Upper lobe of left lung (tissue), 6 donors: ENCODE data around the gene PLPP7. TPM values are rescaled to one million over a fixed set of nuclear protein-coding genes. Genes with fewer than 3 reads are reported as not detected.
"Not testable (repeated sequence)": the region's sequence is repeated elsewhere in the genome, so short reads cannot be mapped to it uniquely, and the experiment has no call there.

Experiments
- ATAC-seq, 2 donors: fragments of 200-7000 bp; cut with Tn5 transposase; one replicate each; pipeline ENCODE4 v1.9.1; 2022; ENCODE audit warnings: mild to moderate bottlenecking in 2 of 2, moderate library complexity in 2 of 2; ENCODE audit not compliant: low FRiP score in 2 of 2
- DNase-seq, 2 donors: peaks; one replicate each; pipeline ENCODE4 v3.0.0-alpha.2; 2019 to 2020
- H3K27ac ChIP-seq, 4 donors: fragments of 200-600 bp; sonication (generic); one replicate each; pipeline ENCODE4 v1.5.1; 2016 to 2019
- H3K27me3 ChIP-seq, 4 donors: fragments of 200-600 bp; sonication (generic); one replicate each; pipeline ENCODE4 v1.5.1; 2017 to 2019
- H3K36me3 ChIP-seq, 4 donors: fragments of 200-600 bp; sonication (generic); one replicate each; pipeline ENCODE4 v1.5.1; 2016 to 2019
- H3K4me1 ChIP-seq, 4 donors: fragments of 200-600 bp; sonication (generic); one replicate each; pipeline ENCODE4 v1.5.1; 2018 to 2019
- H3K4me3 ChIP-seq, 4 donors: fragments of 200-600 bp; sonication (generic); one replicate each; pipeline ENCODE4 v1.5.1; 2017 to 2019; ENCODE audit warnings: mild to moderate bottlenecking in 2 of 4, moderate library complexity in 1 of 4
- H3K9me3 ChIP-seq, 4 donors: fragments of 200-600 bp; sonication (generic); one replicate each; pipeline ENCODE4 v1.5.1; 2018 to 2019
- EP300 ChIP-seq, 4 donors: sonication (generic); formaldehyde crosslinking; IDR thresholded peaks; one replicate each; pipeline ENCODE4 v1.5.1; 2017; ENCODE audit warnings: antibody characterized with exemption in 4 of 4, control low read depth in 2 of 4
- POLR2A ChIP-seq, 4 donors: fragments of 450-650 bp; IDR thresholded peaks; one replicate each; pipeline ENCODE4 v1.5.1; 2016 to 2017; ENCODE audit warnings: antibody characterized with exemption in 4 of 4, mild to moderate bottlenecking in 2 of 4
- POLR2AphosphoS5 ChIP-seq, 2 donors: sonication (generic); formaldehyde crosslinking; IDR thresholded peaks; one replicate each; pipeline ENCODE4 v1.5.1; 2017; ENCODE audit warnings: antibody characterized with exemption in 2 of 2
- WGBS, 2 donors: methylation state at CpG; one replicate each; pipeline ENCODE4 v1.1.5; 2017 to 2018; 5-methylcytosine and 5-hydroxymethylcytosine counted together
- total RNA-seq, 6 donors: library from RNA; depleted of rRNA in 4 of 6; stranded (reverse); fragments of >200 nt in 4 of 6; gene quantifications; one replicate each; pipeline versions ENCODE4 v1.1.0 to v1.2.1, GENCODE V29; 2016 to 2021
- TF ChIP-seq, protein P1 (sequence below), 6 experiments: fragments of 450-650 bp in 4 of 6; fragments of 200-600 bp in 2 of 6; sonication (generic) in 2 of 6; IDR thresholded peaks; one replicate each; pipeline ENCODE4 v1.5.1; 2016 to 2019; ENCODE audit warnings: antibody characterized with exemption in 6 of 6
- donor health status: DM: no; HTN: no; CAD: no; lungs with moderate emphysema.
- donor health status: DM: no; HTN: yes; CAD: no; lungs with severe emphysema.

PLPP7 gene
- total RNA-seq, 6 donors from 2014 or later = 0.76 to 3.2 (median 1.6) TPM

DNA sequence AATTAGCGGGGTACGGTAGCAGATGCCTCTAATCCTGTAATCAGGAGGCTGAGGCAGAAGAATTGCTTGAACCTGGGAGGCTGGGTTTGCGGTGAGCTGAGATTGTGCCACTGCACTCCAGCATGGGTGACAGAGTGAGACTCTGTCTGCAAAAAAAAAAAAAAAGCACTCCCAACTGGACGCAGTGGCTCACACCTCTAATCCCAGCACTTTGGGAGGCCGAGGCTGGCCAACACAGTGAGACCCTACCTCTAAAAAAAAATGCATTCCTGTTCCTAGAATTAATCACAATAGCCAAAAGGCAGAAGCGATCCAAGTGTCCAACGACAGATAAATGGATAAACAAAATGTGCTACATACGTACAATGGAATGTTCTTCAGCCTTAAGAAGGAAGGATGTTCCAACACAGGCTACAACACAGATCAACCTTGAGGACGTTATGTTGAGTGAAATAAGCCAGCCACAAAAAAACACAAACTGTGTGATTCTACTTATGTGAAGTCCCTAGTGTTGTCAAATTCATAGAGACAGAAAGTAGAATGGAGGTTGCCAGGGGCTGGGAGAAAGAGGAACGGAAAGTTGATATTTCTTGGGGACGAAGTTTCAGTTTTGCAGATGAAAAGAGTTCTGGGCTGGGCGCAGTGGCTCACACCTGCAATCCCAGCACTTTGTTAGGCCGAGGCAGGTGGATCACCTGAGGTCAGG, 27.0 kb upstream of the PLPP7 start:
- TF ChIP-seq EP300 (IDR thresholded peaks at IDR 0.05) (no peak), POLR2AphosphoS5 (IDR thresholded peaks at IDR 0.05) (no peak), POLR2A (IDR thresholded peaks at IDR 0.05) (no peak)
- TF ChIP-seq, protein P1, sequence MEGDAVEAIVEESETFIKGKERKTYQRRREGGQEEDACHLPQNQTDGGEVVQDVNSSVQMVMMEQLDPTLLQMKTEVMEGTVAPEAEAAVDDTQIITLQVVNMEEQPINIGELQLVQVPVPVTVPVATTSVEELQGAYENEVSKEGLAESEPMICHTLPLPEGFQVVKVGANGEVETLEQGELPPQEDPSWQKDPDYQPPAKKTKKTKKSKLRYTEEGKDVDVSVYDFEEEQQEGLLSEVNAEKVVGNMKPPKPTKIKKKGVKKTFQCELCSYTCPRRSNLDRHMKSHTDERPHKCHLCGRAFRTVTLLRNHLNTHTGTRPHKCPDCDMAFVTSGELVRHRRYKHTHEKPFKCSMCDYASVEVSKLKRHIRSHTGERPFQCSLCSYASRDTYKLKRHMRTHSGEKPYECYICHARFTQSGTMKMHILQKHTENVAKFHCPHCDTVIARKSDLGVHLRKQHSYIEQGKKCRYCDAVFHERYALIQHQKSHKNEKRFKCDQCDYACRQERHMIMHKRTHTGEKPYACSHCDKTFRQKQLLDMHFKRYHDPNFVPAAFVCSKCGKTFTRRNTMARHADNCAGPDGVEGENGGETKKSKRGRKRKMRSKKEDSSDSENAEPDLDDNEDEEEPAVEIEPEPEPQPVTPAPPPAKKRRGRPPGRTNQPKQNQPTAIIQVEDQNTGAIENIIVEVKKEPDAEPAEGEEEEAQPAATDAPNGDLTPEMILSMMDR (IDR thresholded peaks at IDR 0.05) = no peak
- ATAC-seq (no peak), DNase-seq (no peak)
- H3K27me3 ChIP-seq = no peaks in the 10 kb centered on the region
- H3K4me1 ChIP-seq = peaks cover 27 to 44% (median 29%) of the 10 kb centered on the region in 4 donors
- no peak overlapping the region for H3K4me3 ChIP-seq
- peak overlapping the region in 2 of 4 donors; percentile 34 to 36 for H3K27ac ChIP-seq
- WGBS, 2 donors = 70 to 74% methylated on average over 13 of the region's 13 CpGs
- H3K36me3 ChIP-seq = peaks cover 7 to 32% (median 22%) of the 10 kb centered on the region in 4 donors
- no peaks in the 10 kb centered on the region for H3K9me3 ChIP-seq

DNA sequence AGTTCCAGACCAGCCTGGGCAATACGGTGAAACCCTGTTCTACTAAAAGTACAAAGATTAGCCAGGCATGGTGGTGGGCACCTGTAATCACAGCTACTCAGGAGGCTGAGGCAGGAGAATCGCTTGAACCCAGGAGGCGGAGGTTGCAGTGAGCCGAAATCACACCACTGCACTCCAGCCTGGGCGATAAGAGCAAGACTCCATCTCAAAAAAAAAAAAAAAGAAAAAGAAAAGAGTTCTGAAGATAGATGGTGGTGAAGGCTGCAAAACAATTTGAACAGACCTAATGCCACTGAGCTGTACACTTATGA, 26.5 kb upstream of the PLPP7 start:
- peaks cover 24 to 42% (median 25%) of the 10 kb centered on the region in 4 donors for H3K4me1 ChIP-seq
- WGBS, 2 donors = 88 to 90% methylated on average over 5 of the region's 5 CpGs
- peak overlapping the region in 2 of 4 donors; percentile 31 to 34 for H3K27ac ChIP-seq
- not testable (repeated sequence) for ATAC-seq, H3K9me3 ChIP-seq, H3K4me3 ChIP-seq, DNase-seq, H3K27me3 ChIP-seq
- peaks cover 7 to 32% (median 22%) of the 10 kb centered on the region in 4 donors for H3K36me3 ChIP-seq

DNA sequence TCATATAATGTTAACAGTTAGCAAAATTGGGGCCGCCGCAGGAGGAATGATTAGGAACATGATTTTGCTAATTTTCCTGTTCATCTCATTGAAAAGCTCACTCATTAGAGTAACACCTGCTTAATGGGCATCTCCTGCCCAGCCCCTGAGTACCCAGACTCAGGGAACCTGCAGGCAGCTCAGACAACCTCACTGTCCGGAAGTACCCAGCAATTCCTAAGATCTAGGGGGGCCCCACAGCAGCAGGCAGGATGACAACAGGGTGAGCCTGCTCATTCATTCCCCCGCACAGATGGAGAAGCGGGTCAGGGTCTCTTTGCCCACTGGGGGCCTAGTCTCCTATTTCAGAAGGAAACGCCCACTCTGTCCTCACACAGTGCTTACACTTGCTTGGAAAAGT, 25.8 kb upstream of the PLPP7 start:
- no peak for TF ChIP-seq POLR2A (IDR thresholded peaks at IDR 0.05)
- TF ChIP-seq, protein P1 (IDR thresholded peaks at IDR 0.05) = no peak
- TF ChIP-seq EP300 (IDR thresholded peaks at IDR 0.05) = no peak
- no peak for TF ChIP-seq POLR2AphosphoS5 (IDR thresholded peaks at IDR 0.05)
- 83 to 88% methylated on average over 6 of the region's 6 CpGs for WGBS, 2 donors
- no peaks in the 10 kb centered on the region for H3K27me3 ChIP-seq
- H3K4me3 ChIP-seq = no peak overlapping the region
- peak overlapping the region in 3 of 4 donors; percentile 30 to 93 (median 58) for H3K27ac ChIP-seq
- H3K36me3 ChIP-seq = peaks cover 7 to 30% (median 21%) of the 10 kb centered on the region in 4 donors
- peaks cover 22 to 42% (median 28%) of the 10 kb centered on the region in 4 donors for H3K4me1 ChIP-seq
- no peak for DNase-seq
- ATAC-seq = no peak
- no peaks in the 10 kb centered on the region for H3K9me3 ChIP-seq

DNA sequence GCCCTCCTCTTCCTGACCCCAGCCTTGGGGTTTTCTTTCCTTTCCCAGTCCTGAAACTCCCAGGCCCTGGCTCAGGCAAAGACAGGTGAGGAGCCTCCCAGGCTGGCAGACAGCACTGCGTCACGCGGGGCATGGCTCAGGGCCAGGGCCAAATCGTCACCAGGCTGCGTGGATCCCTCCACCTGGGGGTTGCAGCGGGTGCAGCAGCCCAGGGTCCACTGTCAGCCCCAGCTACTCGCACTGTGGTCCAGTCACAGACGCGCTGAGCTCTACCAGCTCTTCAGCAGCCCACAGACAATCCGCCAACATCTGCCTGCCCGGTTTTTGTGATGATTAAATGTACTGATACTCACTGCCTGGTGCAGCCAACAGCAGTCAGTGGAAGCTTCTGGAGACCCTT, 25.3 kb upstream of the PLPP7 start:
- H3K4me3 ChIP-seq = no peak overlapping the region
- H3K9me3 ChIP-seq = no peaks in the 10 kb centered on the region
- TF ChIP-seq POLR2A (IDR thresholded peaks at IDR 0.05) = no peak
- TF ChIP-seq, protein P1 (IDR thresholded peaks at IDR 0.05) = no peak
- no peak for TF ChIP-seq POLR2AphosphoS5 (IDR thresholded peaks at IDR 0.05)
- TF ChIP-seq EP300 (IDR thresholded peaks at IDR 0.05) = no peak
- ATAC-seq = no peak
- H3K36me3 ChIP-seq = peaks cover 7 to 25% (median 17%) of the 10 kb centered on the region in 4 donors
- 59 to 73% methylated on average over 5 to 11 of the region's 11 CpGs for WGBS, 2 donors
- peaks cover 27 to 45% (median 30%) of the 10 kb centered on the region in 4 donors for H3K4me1 ChIP-seq
- no peaks in the 10 kb centered on the region for H3K27me3 ChIP-seq
- peak in 1 of 2 donors; percentile 72 for DNase-seq
- peak overlapping the region in 3 of 4 donors; percentile 30 to 93 (median 58) for H3K27ac ChIP-seq

DNA sequence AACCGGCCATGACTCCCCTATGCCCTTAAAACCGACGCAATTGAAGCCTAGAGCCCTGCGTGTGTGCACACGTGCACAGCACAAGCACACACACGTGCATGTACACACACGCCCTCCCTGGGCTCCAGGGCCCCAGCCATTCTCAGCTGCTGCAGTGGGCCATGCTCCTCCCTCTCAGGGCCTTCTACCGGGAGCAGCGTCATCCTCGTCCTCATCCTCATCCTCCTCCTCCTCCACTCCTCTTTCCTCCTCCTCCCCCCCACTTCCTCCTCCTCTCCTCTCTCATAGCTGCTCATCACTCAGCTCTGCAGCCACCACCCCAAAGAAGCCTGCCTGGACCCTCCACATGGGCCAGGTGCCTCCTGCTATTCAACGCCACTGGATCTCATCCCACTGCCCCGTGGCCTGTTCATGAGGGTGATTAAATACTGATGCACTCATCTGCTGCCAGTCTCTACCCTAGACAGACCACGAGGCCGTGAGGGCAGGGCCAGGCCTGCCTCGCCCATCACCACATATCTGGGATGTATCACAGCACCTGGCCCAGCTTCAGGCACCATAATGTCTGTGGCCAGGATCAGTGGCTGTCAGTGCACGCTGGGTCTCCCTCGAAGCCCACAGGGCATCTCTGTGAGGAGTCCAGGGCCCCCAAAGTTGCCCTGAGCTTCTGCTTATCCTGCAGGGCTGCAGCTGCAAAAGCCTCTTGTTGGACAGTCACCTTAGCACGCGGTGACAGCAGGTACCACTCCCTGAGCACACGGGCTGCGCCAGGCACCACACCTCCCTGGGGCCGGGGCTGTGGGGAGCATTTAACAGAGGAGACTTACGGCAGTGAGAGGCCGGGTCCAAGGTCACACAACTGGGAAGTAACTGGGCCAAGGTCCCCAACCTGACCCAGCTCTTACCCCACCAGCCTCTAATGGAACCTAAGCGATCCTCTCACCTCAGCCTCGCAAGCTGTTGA, 23.0 kb upstream of the PLPP7 start:
- DNase-seq = peak in 1 of 2 donors; percentile 40
- H3K4me1 ChIP-seq = peaks cover 44 to 67% (median 48%) of the 10 kb centered on the region in 4 donors
- H3K27ac ChIP-seq = peak overlapping the region; percentile 36 to 93 (median 76)
- peak in 1 of 2 donors; percentile 5 for ATAC-seq
- TF ChIP-seq, protein P1 (IDR thresholded peaks at IDR 0.05) = no peak
- TF ChIP-seq POLR2A (IDR thresholded peaks at IDR 0.05) = no peak
- no peak for TF ChIP-seq EP300 (IDR thresholded peaks at IDR 0.05)
- no peak for TF ChIP-seq POLR2AphosphoS5 (IDR thresholded peaks at IDR 0.05)
- no peak overlapping the region for H3K4me3 ChIP-seq
- H3K27me3 ChIP-seq = no peaks in the 10 kb centered on the region
- WGBS, 2 donors = 56 to 65% methylated on average over 18 to 23 of the region's 26 CpGs
- no peaks in the 10 kb centered on the region for H3K9me3 ChIP-seq
- peaks cover 0 to 4% (median 2%) of the 10 kb centered on the region in 4 donors for H3K36me3 ChIP-seq
